GM18505 (cell line): ENCODE measurements around the gene POLDIP2.

Experiments used
- ATAC-seq: cut with Tn5 transposase; IDR thresholded peaks from one replicate; pipeline ENCODE4 v1.9.1; 2021; ENCODE audit not compliant: unreplicated experiment
- POLR2A ChIP-seq: IDR thresholded peaks from 4 replicates; pipeline ENCODE4 v1.6.1; 2011; ENCODE audit warnings: borderline replicate concordance; ENCODE audit not compliant: insufficient read depth, insufficient read length; ENCODE audit errors: extremely low read depth

POLDIP2 gene

GRCh38 chr17:28364665-28365363 lies 7.5 kb upstream of the POLDIP2 start, which contains the start of gene SEBOX:
Gene SEBOX (minus strand): TSS chr17:28365199. CDS start chr17:28365151, 48 bp downstream.
- TF ChIP-seq POLR2A: no peak
- ATAC-seq: no peak

GRCh38 chr17:28363776-28364650 lies 6.7 kb upstream of the POLDIP2 start:
- no peak for ATAC-seq
- no peak for TF ChIP-seq POLR2A

DNA sequence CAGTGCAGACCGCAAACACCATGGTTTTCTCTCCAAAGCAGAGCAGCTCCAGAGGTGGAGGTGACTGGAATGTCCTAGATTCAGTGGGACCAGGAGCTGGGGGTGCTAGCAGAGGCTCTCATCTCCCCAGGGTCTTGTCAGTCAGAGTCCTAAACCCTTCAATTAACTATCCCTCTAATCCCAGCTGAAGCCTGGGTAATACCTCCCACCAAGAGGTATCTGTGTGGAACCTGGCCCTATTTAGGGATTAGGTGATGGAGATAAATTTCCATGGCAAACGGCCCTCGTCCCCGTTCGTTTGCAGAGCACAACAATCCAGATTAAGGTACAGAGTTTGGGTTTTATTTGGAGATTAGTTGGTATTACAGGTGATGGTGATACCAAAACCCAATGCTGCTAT lies 5.9 kb upstream of the POLDIP2 start:
- TF ChIP-seq POLR2A: no peak
- no peak for ATAC-seq

DNA sequence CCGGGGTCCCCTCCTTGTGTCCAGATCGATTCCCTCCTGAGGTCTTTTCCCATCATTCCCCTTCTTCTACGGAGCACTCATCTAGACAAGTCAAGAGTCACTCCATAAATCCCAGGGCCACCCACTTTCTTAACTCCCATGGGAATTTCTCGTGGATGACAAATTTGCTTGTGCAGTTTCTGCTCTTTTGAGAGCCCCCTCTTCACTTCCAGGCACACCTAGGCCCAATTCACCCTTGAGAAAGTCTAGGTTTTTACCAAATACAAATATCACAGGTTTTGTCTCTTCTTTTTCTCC lies 522 bp upstream of the POLDIP2 start:
- TF ChIP-seq POLR2A: no peak
- no peak for ATAC-seq

GRCh38 chr17:28350271-28350670 lies 7.1 kb downstream of the POLDIP2 start:
- no peak for ATAC-seq
- no peak for TF ChIP-seq POLR2A

DNA sequence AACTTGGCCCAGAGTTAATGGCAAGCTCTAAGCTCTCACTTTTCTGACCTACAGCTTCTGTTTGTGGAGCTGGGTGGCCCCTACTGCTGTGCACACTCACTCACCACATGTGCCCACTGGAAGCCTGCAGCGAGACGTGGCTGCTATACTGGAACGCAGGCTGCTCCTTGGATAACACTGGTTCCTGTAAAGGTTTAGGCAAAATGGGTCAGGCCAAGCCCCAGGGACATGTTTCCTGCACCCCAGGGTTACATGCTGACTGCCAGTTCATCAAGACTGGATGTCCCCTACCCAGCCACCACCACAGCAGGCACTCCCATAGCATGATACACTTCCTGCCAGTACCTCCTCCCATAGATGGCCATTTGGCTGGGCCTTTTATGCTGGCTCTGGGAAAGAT lies 8.3 kb downstream of the POLDIP2 start:
- ATAC-seq: no peak
- TF ChIP-seq POLR2A: no peak

DNA sequence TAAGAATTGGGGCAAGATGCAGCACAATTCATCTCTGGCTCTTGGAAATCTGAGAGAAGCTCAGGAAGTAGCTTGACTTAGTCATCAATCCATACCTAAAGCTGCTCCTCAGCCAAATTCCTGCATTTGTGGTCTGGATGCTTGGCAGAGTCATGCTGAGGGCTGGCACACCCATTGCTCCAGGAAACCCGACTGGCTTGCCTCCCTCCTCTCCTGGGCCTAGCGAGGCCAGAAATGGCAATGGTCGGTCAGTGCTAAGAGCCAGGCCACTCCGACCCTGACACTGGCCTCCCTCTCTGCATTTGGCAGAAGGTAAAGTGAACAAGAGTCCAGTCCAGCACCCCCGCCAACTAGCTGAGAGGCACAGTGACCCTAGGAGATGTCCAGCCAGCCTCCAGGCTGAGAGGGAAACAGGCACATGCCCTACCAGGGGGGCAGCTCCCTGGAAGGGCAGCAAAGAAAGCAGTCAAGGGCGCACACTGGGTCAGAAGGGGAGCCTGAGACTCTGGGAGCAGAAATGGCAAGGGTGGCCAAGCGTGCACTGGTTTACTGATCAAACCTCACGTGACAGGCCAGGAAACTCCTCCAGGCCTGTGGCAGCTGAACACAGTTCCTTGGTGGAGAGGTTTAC lies 10.0 kb downstream of the POLDIP2 start:
- no peak for TF ChIP-seq POLR2A
- no peak for ATAC-seq

GRCh38 chr17:28346746-28347246 lies 10.5 kb downstream of the POLDIP2 start:
- ATAC-seq: no peak
- TF ChIP-seq POLR2A: no peak

GRCh38 chr17:28346199-28346580 lies 11.1 kb downstream of the POLDIP2 start:
- TF ChIP-seq POLR2A: no peak
- no peak for ATAC-seq

DNA sequence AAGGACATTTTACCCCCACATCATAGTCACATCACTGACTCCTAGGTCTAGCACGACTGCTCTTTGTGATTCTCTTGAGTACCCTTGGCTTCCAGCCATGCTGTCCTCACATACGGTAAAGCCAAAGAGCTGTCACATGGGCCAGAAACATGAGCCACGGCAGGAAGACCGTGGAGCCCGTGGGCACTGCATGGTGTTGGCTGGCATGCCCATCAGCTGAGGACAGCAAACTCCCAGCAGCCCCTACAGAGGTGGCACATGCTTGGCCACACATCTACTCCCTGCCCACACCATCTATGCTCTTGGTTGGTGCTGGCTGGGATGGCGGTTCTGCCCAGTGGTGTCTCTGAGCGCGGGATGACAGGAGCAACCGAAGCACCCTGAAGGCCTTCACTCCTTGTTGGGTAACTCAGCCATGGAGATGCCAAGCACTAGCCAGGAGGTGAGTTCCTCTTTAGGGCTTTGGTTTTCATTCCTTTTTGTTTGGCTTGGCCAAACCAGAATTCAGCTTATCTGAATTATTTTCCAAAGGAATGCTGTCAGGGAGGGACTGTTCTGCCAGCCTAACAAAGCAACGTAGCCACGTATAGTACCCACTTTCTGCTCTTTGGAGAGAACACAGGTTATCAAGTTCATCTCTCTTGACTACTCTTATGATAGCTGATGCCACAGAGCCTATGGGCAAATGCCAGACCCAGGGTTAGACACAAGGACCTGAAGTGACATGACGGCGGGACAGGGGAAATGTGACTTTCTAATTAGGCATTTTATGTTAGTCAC lies 11.7 kb downstream of the POLDIP2 start:
- no peak for ATAC-seq
- peak; percentile 42 for TF ChIP-seq POLR2A

- ATAC-seq: no peak
- TF ChIP-seq POLR2A: no peak
Measured at GRCh38 chr17:28344435-28344901, 12.9 kb downstream of the POLDIP2 start.

GRCh38 chr17:28344011-28344410 lies 13.3 kb downstream of the POLDIP2 start:
- TF ChIP-seq POLR2A: peak; percentile 21
- no peak for ATAC-seq

GRCh38 chr17:28343491-28343932 lies 13.8 kb downstream of the POLDIP2 start:
- ATAC-seq: no peak
- TF ChIP-seq POLR2A: no peak
